ENCODE results near the gene CLIP2. TPM values are rescaled to one million over a fixed set of nuclear protein-coding genes. Genes with fewer than 3 reads are reported as not detected.

Gene CLIP2
- polyA plus RNA-seq, 1 donor from 2014 or later: 25.7 TPM

DNA sequence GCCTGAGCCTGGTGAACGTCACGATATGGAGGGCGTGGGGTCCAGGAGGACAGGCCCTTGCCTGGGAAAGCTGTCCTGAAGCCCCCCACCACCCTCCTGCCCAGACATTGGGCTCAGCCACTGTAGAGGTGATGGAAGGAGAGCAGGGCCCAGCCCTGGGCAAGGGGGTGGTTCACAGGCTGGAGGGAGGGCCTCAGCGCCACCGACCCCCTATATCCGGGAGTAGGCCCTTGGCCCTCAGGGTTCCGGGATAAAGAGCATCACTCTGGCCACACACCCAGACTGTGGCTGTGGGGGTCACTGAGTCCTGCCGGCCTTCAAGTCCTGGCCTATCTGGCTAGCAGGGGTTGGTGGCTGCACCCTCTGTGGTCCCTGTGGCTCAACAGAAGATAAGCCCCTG lies 109.2 kb downstream of the CLIP2 start:
- H2AFZ ChIP-seq (ENCODE audit: low read depth, low read length): no peak overlapping the region
- no peaks in the 10 kb centered on the region for H3K79me2 ChIP-seq (replicated peaks; ENCODE audit: insufficient read depth, low read length)
- no peaks in the 10 kb centered on the region for H3K27me3 ChIP-seq (ENCODE audit: insufficient read depth, low read depth, low read length)
- no peak overlapping the region for H3K9ac ChIP-seq (ENCODE audit: low read length)
- no peaks in the 10 kb centered on the region for H3K9me2 ChIP-seq (ENCODE audit: insufficient read depth, low read length)
- TF ChIP-seq EZH2 (IDR thresholded peaks at IDR 0.05; ENCODE audit: borderline replicate concordance, insufficient read depth, low read length, poor library complexity, severe bottlenecking) (no peak), MXI1 (conservative IDR thresholded peaks at IDR 0.05; ENCODE audit: poor library complexity, severe bottlenecking) (no peak)
- peaks cover 7% of the 10 kb centered on the region for H3K36me3 ChIP-seq (ENCODE audit: insufficient read depth, low read length)
- H3K9me3 ChIP-seq (ENCODE audit: low read length): no peaks in the 10 kb centered on the region
- H3F3A ChIP-seq (ENCODE audit: insufficient read depth, low read length, poor library complexity, severe bottlenecking): no peaks in the 10 kb centered on the region
- H3K4me3 ChIP-seq (ENCODE audit: low read length): no peak overlapping the region
- no peaks in the 10 kb centered on the region for H4K20me1 ChIP-seq (ENCODE audit: insufficient read depth)
- H3K27ac ChIP-seq (ENCODE audit: low read length): no peak overlapping the region
- H3K4me2 ChIP-seq (ENCODE audit: low read length): no peak overlapping the region

DNA sequence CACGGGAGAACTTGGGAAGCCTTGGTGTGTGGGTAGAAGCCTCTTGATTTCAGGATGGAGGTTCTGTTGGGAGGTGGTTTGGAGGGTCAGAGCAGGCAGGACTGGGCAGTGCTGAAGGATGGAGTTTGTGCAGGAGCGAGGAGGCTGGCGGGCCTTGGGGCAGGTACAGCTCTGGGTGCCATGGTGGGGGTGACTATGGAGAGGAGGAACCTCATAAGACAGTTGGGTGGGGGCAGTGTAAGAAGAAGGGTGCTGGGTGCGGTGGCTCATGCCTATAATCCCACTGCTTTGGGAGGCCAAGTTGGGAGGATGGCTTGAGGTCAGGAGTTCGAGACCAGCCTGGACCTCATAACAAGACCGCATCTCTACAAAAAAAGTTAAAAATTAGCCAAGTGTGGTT lies 109.8 kb downstream of the CLIP2 start:
- H3K4me2 ChIP-seq (ENCODE audit: low read length): no peak overlapping the region
- H3K79me2 ChIP-seq (replicated peaks; ENCODE audit: insufficient read depth, low read length): no peaks in the 10 kb centered on the region
- H3F3A ChIP-seq (ENCODE audit: insufficient read depth, low read length, poor library complexity, severe bottlenecking): no peaks in the 10 kb centered on the region
- H3K27me3 ChIP-seq (ENCODE audit: insufficient read depth, low read depth, low read length): no peaks in the 10 kb centered on the region
- no peaks in the 10 kb centered on the region for H4K20me1 ChIP-seq (ENCODE audit: insufficient read depth)
- H3K9me3 ChIP-seq (ENCODE audit: low read length): no peaks in the 10 kb centered on the region
- H3K9me2 ChIP-seq (ENCODE audit: insufficient read depth, low read length): no peaks in the 10 kb centered on the region
- H3K36me3 ChIP-seq (ENCODE audit: insufficient read depth, low read length): peaks cover 7% of the 10 kb centered on the region
- no peak overlapping the region for H2AFZ ChIP-seq (ENCODE audit: low read depth, low read length)
- TF ChIP-seq EZH2 (IDR thresholded peaks at IDR 0.05; ENCODE audit: borderline replicate concordance, insufficient read depth, low read length, poor library complexity, severe bottlenecking): no peak
- TF ChIP-seq RAD21 (conservative IDR thresholded peaks at IDR 0.05): no peak
- TF ChIP-seq, protein P1, sequence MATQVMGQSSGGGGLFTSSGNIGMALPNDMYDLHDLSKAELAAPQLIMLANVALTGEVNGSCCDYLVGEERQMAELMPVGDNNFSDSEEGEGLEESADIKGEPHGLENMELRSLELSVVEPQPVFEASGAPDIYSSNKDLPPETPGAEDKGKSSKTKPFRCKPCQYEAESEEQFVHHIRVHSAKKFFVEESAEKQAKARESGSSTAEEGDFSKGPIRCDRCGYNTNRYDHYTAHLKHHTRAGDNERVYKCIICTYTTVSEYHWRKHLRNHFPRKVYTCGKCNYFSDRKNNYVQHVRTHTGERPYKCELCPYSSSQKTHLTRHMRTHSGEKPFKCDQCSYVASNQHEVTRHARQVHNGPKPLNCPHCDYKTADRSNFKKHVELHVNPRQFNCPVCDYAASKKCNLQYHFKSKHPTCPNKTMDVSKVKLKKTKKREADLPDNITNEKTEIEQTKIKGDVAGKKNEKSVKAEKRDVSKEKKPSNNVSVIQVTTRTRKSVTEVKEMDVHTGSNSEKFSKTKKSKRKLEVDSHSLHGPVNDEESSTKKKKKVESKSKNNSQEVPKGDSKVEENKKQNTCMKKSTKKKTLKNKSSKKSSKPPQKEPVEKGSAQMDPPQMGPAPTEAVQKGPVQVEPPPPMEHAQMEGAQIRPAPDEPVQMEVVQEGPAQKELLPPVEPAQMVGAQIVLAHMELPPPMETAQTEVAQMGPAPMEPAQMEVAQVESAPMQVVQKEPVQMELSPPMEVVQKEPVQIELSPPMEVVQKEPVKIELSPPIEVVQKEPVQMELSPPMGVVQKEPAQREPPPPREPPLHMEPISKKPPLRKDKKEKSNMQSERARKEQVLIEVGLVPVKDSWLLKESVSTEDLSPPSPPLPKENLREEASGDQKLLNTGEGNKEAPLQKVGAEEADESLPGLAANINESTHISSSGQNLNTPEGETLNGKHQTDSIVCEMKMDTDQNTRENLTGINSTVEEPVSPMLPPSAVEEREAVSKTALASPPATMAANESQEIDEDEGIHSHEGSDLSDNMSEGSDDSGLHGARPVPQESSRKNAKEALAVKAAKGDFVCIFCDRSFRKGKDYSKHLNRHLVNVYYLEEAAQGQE (IDR thresholded peaks at IDR 0.05; ENCODE audit: borderline replicate concordance): no peak
- TF ChIP-seq POLR2AphosphoS5 (IDR thresholded peaks at IDR 0.05): no peak
- TF ChIP-seq MXI1 (conservative IDR thresholded peaks at IDR 0.05; ENCODE audit: poor library complexity, severe bottlenecking): no peak
- no peak for TF ChIP-seq TAF1 (IDR thresholded peaks at IDR 0.05; ENCODE audit: low read depth)
- TF ChIP-seq, protein P2, sequence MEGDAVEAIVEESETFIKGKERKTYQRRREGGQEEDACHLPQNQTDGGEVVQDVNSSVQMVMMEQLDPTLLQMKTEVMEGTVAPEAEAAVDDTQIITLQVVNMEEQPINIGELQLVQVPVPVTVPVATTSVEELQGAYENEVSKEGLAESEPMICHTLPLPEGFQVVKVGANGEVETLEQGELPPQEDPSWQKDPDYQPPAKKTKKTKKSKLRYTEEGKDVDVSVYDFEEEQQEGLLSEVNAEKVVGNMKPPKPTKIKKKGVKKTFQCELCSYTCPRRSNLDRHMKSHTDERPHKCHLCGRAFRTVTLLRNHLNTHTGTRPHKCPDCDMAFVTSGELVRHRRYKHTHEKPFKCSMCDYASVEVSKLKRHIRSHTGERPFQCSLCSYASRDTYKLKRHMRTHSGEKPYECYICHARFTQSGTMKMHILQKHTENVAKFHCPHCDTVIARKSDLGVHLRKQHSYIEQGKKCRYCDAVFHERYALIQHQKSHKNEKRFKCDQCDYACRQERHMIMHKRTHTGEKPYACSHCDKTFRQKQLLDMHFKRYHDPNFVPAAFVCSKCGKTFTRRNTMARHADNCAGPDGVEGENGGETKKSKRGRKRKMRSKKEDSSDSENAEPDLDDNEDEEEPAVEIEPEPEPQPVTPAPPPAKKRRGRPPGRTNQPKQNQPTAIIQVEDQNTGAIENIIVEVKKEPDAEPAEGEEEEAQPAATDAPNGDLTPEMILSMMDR (IDR thresholded peaks at IDR 0.05; ENCODE audit: poor library complexity, severe bottlenecking): no peak
- no peak for TF ChIP-seq SMC3 (conservative IDR thresholded peaks at IDR 0.05; ENCODE audit: poor library complexity)
- TF ChIP-seq EP300 (conservative IDR thresholded peaks at IDR 0.05; ENCODE audit: poor library complexity, severe bottlenecking): no peak
- no peak overlapping the region for H3K4me3 ChIP-seq (ENCODE audit: low read length)
- no peak overlapping the region for H3K9ac ChIP-seq (ENCODE audit: low read length)
- H3K27ac ChIP-seq (ENCODE audit: low read length): no peak overlapping the region

Measured in neural cell (in vitro differentiated cells).